Sigmoid colon (tissue), 3 donors: ENCODE measurements around the gene DUSP7.
"Not testable (repeated sequence)": the region's sequence is repeated elsewhere in the genome, so short reads cannot be mapped to it uniquely, and the experiment has no call there.

Experiments used
- CTCF ChIP-seq, 4 experiments: fragments of 450-650 bp in 3 of 4; fragments of 200-600 bp in 1 of 4; IDR thresholded peaks; one replicate each; pipeline ENCODE4 v1.5.1; 2016 to 2019; ENCODE audit warnings: antibody characterized with exemption in 4 of 4, mild to moderate bottlenecking in 3 of 4, moderate library complexity in 2 of 4
- POLR2A ChIP-seq, 2 donors: fragments of 450-650 bp; IDR thresholded peaks; one replicate each; pipeline ENCODE4 v1.6.1; 2016; ENCODE audit warnings: antibody characterized with exemption in 2 of 2, mild to moderate bottlenecking in 2 of 2, moderate library complexity in 2 of 2

GRCh38 chr3:52033748-52034147, 22.6 kb downstream of the DUSP7 start:
- not testable (repeated sequence) for TF ChIP-seq POLR2A, CTCF (IDR thresholded peaks at IDR 0.05)
